HG02870 (cell line): ENCODE measurements around the gene TXNL4A.
"Not testable (repeated sequence)": the region's sequence is repeated elsewhere in the genome, so short reads cannot be mapped to it uniquely, and the experiment has no call there.

Source experiments
- ATAC-seq: cut with Tn5 transposase; IDR thresholded peaks from one replicate; pipeline ENCODE4 v1.9.1; 2021; ENCODE audit warnings: mild to moderate bottlenecking, moderate library complexity; ENCODE audit not compliant: unreplicated experiment

TXNL4A gene

GRCh38 chr18:79999701-80000100, 11.3 kb upstream of the TXNL4A start:
- not testable (repeated sequence) for ATAC-seq

- ATAC-seq = no peak
Observed at GRCh38 chr18:79991494-79991893, 3.1 kb upstream of the TXNL4A start.

GRCh38 chr18:79989195-79989497, 783 bp upstream of the TXNL4A start:
- ATAC-seq = no peak

- peak; percentile 53 for ATAC-seq
Observed at GRCh38 chr18:79988071-79988450, 302 bp downstream of the TXNL4A start.

GRCh38 chr18:79987566-79987965, 797 bp downstream of the TXNL4A start:
- no peak for ATAC-seq

GRCh38 chr18:79986726-79987125, 1.6 kb downstream of the TXNL4A start:
- ATAC-seq = no peak

GRCh38 chr18:79985172-79985571, 3.2 kb downstream of the TXNL4A start:
- no peak for ATAC-seq

- no peak for ATAC-seq
Observed at GRCh38 chr18:79983793-79984192, 4.6 kb downstream of the TXNL4A start.

GRCh38 chr18:79983253-79983652, 5.1 kb downstream of the TXNL4A start:
- ATAC-seq = no peak

- ATAC-seq = no peak
Observed at GRCh38 chr18:79982736-79983135, 5.6 kb downstream of the TXNL4A start.

- ATAC-seq = no peak
Observed at GRCh38 chr18:79980585-79980984, 7.8 kb downstream of the TXNL4A start.

GRCh38 chr18:79979843-79980242, 8.5 kb downstream of the TXNL4A start:
- no peak for ATAC-seq

- no peak for ATAC-seq
Observed at GRCh38 chr18:79975985-79976680, 12.2 kb downstream of the TXNL4A start.

GRCh38 chr18:79975043-79975442, 13.3 kb downstream of the TXNL4A start:
- ATAC-seq = no peak

GRCh38 chr18:79974025-79974654, 14.2 kb downstream of the TXNL4A start:
- no peak for ATAC-seq

GRCh38 chr18:79973517-79973916, 14.8 kb downstream of the TXNL4A start:
- no peak for ATAC-seq

- ATAC-seq = no peak
Observed at GRCh38 chr18:79972720-79973119, 15.6 kb downstream of the TXNL4A start.

- no peak for ATAC-seq
Observed at GRCh38 chr18:79971986-79972385, 16.4 kb downstream of the TXNL4A start.

- no peak for ATAC-seq
Observed at GRCh38 chr18:79971211-79971952, 17.0 kb downstream of the TXNL4A start.

- no peak for ATAC-seq
Observed at GRCh38 chr18:79970419-79971133, 17.8 kb downstream of the TXNL4A start.

GRCh38 chr18:79965119-79965902, 23.1 kb downstream of the TXNL4A start:
- no peak for ATAC-seq
